Left colon (tissue), 2 donors: ENCODE data around the gene ADARB2. TPM values are rescaled to one million over a fixed set of nuclear protein-coding genes. Genes with fewer than 3 reads are reported as not detected.
"Not testable (repeated sequence)": the region's sequence is repeated elsewhere in the genome, so short reads cannot be mapped to it uniquely, and the experiment has no call there.

Experiments used
- ATAC-seq: fragments of 200-7000 bp; cut with Tn5 transposase; one replicate; pipeline ENCODE4 v1.9.1; 2020; ENCODE audit warnings: mild to moderate bottlenecking, moderate library complexity
- DNase-seq, 2 donors: peaks; one replicate each; pipeline ENCODE4 v3.0.0-alpha.2; 2020
- intact Hi-C, 2 donors: fragments of 100-400 bp; cut with DNase I in 1 of 2; cut with micrococcal nuclease in 1 of 2; formaldehyde crosslinking; loops; one replicate each; pipeline versions ENCODE4 v1.11.2 to v1.14.0; 2022; cut with DNase I, micrococcal nuclease
- total RNA-seq, 2 donors: library from RNA; stranded (reverse); fragmentation: NEBNext Ultra II Directional; extraction: Animal tissue kit (Norgen Biotek cat#: 25700); gene quantifications; one replicate each; pipeline ENCODE4 v1.2.1, GENCODE V29; 2021
- donor health status: DM: no; HTN: no; CAD: no.
- donor health status: DM: yes; HTN: yes; CAD: no.

Gene ADARB2
- total RNA-seq, 2 donors from 2014 or later = 0.21 to 0.73 TPM

DNA sequence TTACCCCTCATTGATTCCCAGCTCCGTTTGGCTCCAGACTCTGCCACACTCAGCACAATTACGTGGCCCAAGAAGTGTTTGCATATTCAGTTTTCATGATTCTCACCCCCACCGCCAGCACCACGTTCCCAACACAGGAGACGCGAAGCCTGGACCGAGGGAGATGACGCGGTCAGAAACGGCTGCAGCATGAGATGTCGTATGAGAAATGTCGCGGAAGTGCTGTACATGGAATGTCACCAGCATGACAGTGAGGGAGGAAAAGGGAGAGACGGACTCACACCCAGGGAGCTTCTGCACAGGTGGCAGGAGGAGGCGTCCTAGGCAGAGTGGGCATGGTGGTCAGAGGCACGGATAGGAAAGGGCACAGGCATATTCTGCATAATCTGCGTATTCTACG is 492.8 kb downstream of the ADARB2 start:
- no peak for ATAC-seq
- DNase-seq = no peak
- intact Hi-C loops = no loop called here

DNA sequence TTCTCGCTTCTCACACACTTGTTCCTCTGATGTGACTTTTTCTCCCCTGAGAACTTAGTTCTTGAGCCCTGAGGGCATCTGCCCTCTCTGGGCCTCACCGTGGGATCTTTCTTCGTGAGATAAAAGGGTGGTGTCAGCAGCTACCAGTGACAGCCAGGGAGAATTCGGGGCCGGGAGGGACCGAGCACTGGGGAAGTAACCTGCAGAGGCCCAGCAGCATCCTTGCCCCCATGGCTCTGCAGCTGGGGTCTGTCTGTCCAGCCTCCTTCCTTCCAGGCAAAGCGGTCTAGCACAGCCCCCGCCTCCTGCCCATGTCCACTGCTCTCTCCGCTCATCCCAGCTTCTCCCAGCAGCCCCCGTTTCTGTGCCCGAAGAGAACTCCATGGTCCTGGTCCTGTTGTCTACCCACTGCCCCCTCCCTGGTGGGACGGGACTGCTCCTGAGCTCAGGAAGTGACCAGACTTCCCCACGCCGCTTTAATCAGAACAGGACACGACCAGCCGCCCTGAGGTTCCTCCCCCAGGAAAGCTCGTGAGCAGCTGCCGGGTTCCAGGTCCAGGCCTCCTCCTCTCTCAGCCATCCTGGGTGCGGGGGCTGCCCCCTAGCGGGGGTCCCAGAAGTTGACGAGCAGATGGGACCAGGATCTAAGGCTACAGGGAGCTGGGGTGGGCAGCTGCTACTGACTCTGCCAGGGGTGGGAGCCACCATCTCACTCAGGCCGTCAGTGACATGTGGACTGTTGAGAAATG is 493.7 kb downstream of the ADARB2 start:
- intact Hi-C loops = no loop called here
- ATAC-seq = no peak
- no peak for DNase-seq

- no peak for DNase-seq
- intact Hi-C loops = no loop called here
- ATAC-seq = no peak
Observed at GRCh38 chr10:1242975-1243374, 494.4 kb downstream of the ADARB2 start.

- intact Hi-C loops = no loop called here
- no peak for ATAC-seq
- DNase-seq = no peak
Observed at GRCh38 chr10:1241973-1242935, 495.1 kb downstream of the ADARB2 start.

GRCh38 chr10:1241322-1241890 is 495.9 kb downstream of the ADARB2 start:
- ATAC-seq (no peak), DNase-seq (no peak)
- intact Hi-C loops = no loop called here

GRCh38 chr10:1240341-1240775 is 497.0 kb downstream of the ADARB2 start:
- DNase-seq (no peak), ATAC-seq (no peak)
- intact Hi-C loops = no loop called here

DNA sequence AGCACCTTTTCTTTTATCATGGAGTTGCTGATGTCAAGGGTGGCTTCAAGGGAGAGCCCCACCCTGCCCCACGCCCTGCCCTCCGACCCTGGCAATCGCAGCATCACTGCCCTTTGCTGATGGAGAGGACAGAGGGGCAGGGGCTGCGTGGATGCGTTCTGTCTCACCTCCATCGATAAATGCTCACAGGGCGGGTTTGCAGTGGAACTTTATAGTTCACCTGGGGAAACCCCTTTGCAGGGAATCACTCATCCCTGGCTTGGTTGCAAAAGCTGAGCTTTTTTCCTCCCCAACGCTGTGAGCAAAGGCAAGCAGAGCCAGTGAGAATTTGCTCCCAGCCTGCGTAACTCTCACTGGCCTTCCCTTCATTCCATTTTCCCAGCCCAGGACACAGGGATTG is 504.3 kb downstream of the ADARB2 start:
- no peak for DNase-seq
- intact Hi-C loops = no loop called here
- ATAC-seq = no peak

DNA sequence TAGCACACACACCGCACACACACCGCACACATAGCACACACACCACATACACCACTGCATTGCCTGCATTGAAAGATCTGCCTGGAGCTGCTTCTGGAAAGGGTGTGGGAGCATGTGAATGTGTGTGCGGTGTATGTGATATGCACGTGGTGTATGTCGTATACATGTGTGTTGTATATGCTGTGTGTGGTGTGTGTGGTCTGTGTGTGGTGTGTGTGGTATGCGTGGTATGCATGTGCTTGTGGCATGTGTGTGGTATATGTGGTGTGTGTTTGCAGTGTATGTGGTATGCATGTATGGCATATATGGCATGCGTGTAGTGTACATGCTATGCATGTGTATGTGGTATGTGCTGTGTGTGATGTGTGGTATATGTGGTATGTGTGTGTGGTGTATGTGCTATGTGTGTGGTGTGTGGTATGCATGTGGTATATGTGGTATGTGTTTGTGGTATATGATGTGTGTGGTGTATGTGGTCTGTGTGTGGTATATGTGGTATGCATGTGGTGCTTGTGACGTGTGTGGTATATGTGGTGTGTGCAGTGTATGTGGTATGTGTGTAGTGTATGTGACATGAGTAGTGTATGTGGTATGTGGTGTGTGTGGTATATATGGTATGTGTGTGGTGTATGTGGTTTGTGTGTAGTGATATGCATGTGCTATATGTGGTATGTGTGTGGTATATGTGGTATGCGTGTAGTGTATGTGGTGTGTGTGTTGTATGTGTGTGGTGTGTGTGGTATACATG is 505.0 kb downstream of the ADARB2 start:
- intact Hi-C loops = no loop called here
- DNase-seq (no peak), ATAC-seq (no peak)

GRCh38 chr10:1230592-1231275 is 506.6 kb downstream of the ADARB2 start:
- DNase-seq (no peak), ATAC-seq (no peak)
- intact Hi-C loops = no loop called here

DNA sequence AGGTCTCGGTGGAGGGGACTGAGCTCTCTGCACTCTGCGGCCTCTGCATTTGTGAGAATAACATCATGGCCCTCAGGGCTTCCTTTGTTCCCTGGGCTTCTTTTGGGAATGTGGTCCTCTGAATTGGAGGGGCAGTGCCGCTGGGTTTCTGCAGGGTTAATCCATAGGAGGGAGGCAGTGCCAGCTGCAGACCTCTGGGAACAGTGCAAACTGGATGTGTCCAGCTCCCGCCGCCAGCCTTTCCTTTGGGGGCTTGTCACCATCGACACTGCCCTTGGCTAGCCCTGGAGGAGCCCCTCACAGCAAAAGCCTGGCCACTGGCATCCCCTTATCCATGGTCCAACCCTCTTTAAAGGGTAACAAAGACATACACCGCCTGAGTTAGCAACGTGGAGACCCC is 507.2 kb downstream of the ADARB2 start:
- intact Hi-C loops = no loop called here
- ATAC-seq = no peak
- no peak for DNase-seq

DNA sequence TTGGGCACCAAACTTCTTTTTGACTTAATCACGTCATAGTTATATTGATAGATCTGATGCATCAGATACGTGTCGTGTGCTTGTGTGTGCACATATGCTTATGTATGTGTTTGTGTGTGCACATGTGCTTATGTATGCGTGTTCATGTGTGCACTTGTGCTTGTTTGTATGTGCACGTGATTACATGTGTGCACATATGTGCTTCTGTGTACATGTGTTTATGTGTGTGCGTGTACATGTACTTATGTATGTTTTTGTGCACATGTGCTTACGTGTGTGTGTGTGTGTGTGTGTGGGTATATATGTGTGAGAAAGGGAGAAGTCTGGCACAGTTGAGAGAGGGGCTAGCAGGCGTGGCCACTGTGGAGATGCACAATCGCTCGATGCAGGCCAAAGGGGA is 507.8 kb downstream of the ADARB2 start:
- ATAC-seq (no peak), DNase-seq (no peak)
- intact Hi-C loops = no loop called here

GRCh38 chr10:1229116-1229515 is 508.2 kb downstream of the ADARB2 start:
- DNase-seq (no peak), ATAC-seq (no peak)
- intact Hi-C loops = no loop called here

DNA sequence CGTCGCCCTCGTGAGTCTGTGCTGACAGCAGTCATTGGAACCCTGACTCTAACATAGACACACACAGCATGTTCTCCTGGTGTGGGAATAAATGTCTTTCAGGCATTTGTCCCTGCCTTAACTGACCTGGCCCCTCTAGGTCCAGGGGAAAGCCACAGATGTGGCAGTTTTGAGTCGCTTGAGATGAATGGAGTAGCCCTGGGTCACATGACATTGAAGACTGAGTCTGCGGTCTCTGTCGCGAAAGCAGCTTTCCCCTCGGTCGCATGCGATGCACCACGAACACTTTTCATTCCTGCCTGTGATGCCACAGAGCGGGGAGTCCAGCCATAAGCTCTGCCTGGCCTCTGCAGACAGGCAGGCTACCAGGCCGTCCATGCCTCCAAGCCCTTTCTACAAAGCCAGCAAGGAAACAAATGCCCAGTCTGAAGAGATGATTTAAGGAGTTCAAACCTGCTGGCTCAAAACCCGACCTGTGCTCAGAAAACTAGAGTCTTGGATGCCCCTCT is 508.8 kb downstream of the ADARB2 start:
- no peak for DNase-seq
- ATAC-seq = no peak
- intact Hi-C loops = no loop called here

DNA sequence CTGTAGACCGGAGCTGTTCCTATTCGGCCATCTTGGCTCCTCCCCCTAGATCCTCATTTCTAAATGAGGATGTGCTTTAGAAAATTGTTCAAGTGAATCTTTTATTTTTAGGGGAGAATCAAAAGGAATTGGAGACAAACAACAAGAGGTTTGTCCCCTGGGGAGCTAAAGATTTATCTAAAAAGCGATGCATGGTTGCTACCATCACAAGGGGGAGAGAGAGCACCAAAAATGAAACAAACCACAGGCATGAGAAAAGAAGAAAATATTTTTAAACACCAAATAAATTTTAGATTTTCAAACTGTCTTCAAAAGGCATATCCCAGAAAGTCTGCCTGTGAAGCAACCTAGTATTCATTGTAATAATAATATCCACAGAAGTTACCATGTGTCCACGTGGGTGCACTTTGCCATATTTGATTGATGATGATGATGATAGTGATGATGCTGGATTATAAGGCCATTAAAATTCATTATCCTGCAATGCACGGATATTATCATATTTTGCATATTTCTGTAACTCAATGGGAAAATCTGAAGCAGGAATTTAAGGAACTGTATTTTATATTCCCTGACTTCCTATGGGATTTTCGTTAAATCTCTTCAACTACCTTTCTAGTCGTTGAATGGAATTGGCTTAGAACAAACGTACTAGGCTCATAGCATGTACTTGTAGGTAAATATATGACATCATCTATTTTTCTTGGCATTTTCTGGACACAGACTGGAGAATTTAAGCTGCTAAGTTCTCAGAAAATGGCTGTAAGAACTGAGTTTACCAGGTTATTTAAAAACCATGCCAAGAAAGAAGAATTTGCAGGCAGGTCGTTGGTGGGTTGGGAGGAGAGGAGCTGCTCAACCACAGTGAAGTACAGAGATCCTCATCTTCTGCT is 509.6 kb downstream of the ADARB2 start:
- intact Hi-C loops = no loop called here
- ATAC-seq (no peak), DNase-seq (no peak)

DNA sequence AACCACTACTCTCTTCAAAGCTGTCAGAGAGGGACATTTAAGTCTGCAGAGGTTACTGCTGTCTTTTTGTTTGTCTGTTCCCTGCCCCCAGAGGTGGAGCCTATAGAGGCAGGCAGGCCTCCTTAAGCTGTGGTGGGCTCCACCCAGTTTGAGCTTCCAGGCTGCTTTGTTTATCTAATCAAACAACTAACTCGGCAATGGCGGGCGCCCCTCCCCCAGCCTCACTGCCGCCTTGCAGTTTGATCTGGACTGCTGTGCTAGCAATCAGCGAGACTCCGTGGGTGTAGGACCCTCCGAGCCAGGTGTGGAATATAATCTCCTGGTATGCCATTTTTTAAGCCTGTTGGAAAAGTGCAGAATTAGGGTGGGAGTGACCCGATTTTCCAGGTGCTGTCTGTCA is 510.4 kb downstream of the ADARB2 start:
- DNase-seq = peak in 1 of 2 donors; percentile 17
- intact Hi-C loops, ATAC-seq: not testable (repeated sequence)

DNA sequence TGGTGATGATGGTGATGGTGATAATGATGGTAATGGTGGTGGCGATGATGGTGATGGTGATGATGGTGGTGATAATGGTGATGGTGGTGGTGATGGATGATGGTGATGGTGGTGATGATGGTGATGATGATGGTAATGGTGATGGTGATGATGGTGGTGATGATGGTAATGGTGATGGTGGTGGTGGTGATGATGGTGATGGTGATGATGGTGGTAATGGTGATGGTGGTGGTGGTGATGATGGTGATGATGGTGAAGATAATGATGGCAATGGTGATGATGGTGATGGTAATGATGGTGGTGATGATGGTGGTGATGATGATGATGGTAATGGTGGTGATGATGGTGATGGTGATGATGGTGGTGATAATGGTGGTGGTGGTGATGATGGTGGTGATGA is 517.5 kb downstream of the ADARB2 start:
- ATAC-seq, intact Hi-C loops, DNase-seq: not testable (repeated sequence)

GRCh38 chr10:1217661-1218060 is 519.7 kb downstream of the ADARB2 start:
- intact Hi-C loops = no loop called here
- DNase-seq (no peak), ATAC-seq (no peak)
